Islet precursor cell (in vitro differentiated cells): ENCODE data around the gene KIF2A.

Experiments
- DNase-seq: peaks from one replicate; pipeline ENCODE4 v3.0.0-alpha.2; 2018

KIF2A gene

DNA sequence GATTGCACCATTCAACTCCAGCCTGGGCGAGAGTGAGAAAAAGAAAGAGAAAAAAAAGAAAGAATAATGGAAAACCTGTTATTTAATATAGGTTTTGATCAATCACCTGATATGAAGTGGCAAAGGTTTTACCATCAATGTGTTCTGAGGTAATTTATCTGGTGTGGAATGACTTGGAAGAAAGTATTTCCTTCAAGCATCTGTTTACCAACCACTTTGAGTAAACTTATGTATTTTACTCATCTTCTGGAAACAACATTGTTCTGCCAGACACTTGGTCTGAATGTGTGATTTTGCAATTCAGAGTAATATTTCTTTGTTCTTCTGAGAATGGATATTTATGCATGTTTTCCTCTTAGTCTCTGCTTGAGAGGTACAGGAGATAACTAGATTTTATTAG, 24.3 kb downstream of the KIF2A start:
- no peak for DNase-seq

DNA sequence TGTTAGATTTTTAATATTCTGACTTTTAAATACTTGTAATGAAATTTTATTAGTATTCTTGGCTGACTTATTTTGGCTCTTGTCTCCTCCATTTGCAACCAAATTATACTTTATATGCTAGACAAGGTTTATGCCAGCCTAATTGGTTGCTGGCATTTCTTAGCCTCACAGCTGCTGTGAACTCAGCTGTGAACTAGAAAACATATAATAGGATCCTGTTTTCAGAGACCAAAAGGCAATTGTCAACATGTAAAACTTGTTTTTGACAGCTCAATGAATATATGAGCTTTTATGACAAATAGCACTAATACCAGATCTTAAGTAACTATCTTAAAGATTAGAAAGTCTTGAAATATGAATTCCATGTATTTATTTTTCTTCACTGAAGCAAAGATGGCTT, 25.9 kb downstream of the KIF2A start:
- no peak for DNase-seq

DNA sequence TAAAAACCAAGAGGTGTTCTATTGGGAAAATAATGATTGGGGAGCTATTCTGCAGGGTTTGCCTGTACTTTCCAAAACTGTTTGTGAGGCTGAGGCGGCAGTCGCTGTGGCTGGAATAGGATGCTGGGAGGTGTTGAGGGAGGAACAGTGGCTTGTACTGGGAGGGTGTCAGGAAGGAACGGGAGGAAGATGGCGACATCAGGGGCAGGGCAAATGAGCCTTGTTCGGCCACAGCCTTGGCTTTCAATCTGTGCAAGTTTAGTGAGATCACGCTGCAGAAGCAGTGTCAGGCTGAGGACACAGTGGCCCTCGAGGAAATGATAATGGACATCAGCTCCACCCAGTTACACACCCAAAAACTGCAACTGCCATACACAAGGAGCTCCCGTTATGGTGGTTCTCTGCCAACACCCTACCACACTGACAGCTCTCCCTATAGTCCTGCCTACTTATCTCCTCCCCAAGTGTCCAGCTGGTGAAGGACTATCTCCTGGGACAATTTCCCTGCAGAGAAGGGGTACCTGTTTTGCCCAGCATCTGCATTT, 27.3 kb downstream of the KIF2A start:
- no peak for DNase-seq

DNA sequence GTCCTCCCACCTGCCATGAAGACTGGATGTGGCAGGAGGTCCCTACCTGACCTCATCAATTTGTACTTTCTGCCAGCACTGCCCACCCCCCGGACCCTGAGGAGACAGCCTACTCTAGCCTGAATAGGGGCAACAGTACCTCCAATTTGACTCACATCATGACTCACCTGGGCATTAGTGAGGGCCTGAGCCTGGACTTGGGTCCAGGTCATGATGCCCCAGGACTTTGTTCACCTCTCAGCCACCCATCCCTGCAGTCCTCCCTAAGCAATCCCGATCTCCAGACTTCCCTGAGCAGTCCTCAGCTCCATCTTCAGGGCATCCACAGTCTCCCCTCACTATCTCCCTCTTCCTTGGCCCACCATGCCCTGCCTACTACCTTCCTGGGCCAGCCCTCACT, 28.1 kb downstream of the KIF2A start:
- DNase-seq, result no peak

DNA sequence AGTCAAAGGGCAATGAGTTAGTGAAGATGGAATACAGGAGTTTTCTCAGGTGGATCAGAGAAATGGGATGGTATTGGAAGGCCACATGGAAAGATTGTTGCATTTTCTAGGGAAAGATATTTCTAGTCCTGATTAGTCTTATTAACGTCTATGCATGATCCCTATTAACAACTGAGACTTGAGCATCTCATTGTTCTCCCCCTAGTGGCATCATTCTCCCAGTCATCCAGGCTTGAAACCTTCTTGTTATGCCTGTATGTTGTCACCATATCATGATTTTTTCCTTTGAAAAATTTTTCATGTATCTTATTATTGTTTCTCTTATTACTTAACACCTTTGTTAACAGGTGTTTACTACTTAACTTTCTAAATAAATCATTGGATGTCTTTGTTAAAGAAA, 34.4 kb downstream of the KIF2A start:
- DNase-seq, result no peak

DNA sequence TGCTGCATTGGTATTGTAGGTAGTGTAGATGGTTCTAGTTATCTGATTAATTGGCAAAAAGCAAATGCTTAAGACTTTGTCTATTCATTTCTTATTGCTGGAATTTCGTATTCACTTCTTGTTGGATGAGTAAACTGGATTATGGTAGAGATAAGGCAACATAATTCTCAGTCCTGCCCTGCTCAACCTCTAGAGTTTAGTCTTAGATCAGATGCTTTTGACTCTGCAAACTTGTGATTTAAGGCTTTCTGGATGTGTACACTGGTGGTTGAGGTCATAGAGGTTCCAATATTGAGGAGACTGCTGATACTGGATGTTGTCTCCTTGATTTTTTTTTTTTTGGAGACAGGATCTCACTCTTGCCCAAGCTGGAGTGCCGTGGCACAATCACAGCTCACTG, 35.0 kb downstream of the KIF2A start:
- no peak for DNase-seq

DNA sequence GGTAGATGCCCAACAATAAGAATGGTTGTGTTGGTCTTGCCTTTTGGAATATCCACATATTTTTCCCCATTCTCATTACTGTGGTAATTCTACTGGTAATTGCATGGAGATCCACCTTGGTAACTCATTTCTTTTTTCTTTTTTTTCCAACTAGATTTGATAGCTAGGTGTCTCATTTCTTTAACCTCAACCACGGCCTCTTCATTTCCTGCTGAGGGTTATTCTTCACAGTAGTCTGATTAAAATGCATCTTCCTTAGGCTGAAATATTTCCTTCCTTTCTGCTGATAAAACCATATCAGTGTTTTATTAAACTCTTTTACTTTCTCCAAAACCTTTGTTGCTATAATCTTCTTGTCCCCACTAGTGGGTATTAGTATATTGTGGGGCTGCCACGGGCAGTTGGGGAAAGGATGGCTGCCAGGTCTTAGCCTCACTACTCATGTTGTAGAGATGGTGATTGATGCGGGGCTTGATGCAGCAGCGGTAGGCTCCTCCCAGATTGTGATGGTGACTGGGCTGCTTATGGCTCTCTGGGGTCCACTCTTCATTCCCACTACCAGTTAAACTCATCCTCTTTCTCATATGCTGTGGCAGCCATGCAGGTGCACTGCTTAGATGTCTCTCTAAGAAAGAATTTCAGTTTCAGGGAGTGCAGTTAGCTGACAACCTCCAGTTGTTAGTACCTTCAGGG, 35.9 kb downstream of the KIF2A start:
- no peak for DNase-seq

DNA sequence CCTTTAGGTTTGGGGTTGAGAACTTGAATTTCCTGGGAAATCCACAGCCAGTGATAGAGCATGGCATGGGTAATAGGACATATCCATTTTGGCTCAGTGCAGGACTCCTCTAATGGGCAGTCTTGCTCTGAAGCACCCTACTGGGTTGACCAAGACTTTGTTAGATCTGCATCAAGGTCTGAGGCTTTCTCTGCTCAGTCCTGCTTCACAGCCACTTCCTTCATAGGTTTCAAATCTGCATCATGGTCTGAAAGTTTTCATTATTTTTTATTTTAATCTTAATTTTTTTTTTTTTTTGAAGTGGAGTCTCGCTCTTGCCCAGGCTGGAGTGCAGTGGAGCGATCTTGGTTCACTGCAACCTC, 36.5 kb downstream of the KIF2A start:
- DNase-seq, result no peak

DNA sequence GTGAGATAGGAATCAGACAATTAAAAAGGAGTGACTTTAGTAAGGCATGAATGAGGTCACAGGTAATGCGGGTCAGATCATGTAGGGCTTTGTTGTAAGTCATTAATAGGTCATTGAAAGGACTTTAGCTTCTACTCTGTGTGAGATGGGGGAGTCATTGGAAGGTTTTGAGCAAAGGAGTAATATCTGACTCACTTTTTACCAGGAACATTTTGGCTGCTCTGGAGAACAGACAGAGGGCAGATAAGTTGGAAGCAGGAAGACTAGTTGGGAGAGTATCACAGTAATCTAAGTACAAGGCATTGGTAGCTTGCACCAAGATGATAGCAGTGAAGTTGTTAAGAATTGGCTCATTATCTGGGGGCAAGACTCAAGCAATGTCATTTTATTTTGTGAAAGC, 37.4 kb downstream of the KIF2A start:
- DNase-seq, result no peak

DNA sequence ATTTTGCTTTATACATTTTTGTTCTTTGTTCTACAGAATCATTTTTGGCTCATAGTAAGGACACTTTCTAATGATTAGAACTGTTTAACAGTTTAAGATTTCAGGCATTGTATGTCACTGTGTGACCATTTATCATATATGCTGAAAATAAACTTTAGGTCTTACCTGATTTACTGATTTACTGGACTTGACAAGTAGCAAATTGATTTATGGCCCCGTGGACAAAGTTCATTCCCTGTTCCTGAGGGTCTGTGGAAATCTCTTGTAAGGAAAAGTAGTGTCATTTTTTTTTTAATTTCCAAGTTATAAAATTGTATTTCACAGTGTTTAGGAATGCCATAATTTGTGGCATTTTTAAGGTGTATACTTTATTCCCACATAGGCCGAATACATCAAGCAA, 40.7 kb downstream of the KIF2A start:
- DNase-seq, result no peak

DNA sequence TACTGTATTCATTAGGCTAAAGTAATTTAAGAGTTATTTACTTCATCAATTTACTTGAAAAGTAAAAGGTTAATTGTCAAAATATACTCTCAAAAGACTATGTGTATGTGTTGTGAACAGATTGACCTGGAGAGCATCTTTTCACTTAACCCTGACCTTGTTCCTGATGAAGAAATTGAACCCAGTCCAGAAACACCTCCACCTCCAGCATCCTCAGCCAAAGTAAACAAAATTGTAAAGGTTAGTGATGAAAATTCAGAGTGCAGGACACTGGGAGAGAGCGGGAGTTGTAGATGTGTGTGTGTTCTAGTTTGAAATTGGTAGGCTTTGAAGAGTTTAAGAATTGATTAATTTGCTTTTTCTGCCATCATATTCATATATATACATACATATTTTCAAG, 41.9 kb downstream of the KIF2A start:
- DNase-seq, result no peak

DNA sequence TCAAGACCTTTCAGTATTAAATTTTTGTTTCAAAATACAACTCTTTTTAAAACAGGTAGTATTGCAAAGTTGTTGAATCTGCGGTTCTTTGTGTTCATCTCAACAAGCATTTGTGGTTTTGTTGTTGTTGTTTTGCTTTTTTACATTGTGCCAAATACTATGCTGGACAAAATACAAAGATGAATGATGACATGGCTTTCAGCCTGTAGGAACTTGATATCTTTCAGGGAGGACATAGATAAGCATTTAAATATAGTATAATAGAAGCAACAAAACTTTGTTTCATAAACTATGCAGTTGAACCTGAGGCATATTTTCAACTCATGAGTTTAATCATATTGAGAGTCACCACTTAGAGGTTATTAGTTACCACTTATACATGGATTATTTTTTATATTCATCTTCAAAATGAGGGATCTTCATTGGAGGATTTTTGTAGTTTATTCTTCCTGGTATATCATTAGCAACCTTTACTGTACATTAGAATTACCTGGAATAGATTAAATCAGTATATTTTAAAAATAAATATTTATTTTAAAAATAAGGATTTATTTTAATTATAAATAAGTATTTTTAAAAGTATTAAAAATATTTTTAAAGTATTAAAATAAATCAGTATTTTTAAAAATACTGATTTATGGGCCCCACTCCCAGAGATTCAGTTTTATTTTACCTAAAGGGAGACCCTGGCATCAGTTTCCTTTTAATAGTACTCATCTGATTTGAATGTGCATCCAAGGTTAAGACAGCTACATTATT, 42.9 kb downstream of the KIF2A start:
- no peak for DNase-seq

DNA sequence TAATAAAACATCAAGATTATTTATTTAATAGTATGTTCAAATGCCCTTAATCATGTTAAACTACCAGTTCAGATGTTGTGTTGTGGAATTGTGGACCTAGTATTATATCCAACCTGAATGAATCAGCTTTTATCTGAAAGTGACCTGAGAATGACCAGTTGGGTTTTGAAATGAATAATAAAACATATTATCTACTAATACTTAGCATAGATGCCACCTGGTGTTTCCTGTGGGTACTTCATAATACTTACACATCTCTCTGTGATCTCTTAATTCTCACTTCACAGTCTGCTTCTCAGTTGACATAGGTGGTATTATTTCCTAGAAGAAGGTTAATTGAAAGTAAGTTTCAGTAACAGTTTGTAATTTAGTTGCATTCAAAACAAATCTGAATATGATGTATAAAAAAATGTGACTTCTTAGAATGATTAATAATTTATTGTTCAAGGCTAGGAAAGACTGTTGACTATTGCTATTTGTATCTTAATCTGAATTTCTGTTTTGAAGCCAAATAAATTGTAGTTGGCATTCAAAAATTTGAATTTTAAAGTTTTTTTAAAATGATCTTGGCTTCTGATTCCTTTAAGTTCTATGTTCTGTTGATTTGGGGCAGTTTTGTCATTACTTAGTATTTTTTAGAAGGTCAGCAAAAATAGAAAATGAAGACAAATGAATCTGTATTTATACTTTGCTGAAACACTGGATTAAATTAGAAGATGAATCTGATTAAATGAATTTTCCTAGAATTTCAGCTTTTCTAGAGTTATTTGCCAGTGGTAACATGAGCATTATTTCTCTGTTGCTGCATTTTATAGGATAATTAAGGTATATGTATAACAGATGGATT, 48.2 kb downstream of the KIF2A start:
- DNase-seq, result no peak

DNA sequence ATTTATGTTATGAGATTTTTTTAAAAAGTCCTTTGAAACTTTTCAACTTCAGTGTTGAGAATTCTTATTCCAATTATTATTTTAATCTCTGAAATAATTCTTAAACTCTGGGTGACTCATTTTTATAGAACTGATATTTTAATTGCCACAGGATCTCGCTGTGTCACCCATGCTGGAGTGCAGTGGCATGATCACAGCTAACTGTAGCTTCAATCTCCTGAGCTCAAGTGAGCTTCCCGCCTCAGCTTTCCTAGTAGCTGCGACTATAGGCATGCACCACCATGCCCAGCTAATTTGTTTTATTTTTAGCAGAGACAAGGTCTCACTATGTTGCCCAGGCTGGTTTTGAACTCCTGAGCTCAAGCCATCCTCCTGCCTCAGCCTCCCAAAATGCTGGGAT, 56.7 kb downstream of the KIF2A start:
- no peak for DNase-seq

DNA sequence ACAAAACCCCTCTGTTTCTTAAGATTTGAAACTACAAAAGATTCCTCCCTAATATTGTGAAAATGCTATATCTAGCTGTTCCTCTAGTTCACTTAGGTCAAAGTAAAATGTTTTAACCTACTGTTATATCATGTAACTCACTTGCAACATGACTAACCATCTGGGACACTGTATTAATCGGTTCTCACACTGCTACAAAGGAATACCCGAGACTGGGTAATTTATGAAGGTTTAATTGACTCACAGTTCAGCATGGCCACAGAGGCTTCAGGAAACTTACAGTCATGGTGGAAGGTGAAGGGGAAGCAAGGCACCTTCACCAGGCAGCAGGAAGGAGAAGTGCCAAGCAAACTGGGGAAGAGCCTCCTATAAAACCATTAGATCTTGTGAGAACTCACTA, 63.0 kb downstream of the KIF2A start:
- DNase-seq, result no peak

DNA sequence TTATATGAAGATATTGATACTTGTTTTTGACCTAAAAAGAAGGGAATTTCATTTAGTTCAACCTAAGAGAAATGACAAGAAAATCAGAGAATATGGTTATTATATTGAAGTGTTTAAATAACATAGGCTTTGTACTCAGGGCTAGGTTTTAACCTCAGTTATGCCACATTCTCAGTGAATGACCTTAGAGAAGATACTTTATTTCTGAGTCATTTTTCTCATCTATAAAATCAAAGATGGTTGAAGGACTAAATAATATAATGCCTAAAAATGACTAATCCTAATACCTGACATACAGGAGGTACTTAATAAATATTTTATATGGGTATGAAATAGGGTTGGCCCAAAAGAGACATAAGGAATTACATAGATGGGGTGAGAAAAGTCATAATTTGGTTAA, 65.4 kb downstream of the KIF2A start:
- no peak for DNase-seq

DNA sequence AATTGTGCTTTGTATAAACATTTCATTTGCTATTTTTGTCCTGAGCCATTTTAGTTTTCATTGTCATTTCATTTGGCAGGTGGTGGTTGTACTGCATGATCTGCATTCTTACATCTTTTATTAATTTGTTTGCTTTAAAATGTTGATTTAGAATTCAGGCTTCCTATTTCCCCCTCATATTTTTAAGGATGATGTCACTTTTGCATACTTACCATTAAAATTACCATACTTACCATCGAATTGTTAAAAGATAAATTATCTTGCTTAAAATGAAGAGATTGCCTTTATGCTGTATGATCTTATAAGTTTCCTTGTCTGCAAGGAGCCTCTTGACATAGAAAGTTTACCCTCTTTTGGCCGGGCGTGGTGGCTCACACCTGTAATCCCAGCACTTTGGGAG, 66.6 kb downstream of the KIF2A start:
- DNase-seq, result no peak

DNA sequence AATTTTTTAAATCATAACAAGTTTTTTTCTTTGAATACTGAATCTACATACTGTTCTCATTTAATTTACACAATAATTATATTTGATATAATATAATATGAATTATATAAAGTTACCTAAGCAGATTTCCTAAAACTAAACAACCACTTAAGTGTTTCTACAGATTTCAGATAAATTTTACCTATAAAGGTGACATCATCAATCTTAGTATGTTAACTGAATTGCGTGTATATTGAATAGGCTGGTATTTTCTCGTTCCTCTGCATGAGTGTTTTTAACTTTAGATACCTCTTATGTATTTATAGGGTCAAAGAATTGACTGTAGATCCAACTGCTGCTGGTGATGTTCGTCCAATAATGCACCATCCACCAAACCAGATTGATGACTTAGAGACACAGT, 67.4 kb downstream of the KIF2A start:
- no peak for DNase-seq

DNA sequence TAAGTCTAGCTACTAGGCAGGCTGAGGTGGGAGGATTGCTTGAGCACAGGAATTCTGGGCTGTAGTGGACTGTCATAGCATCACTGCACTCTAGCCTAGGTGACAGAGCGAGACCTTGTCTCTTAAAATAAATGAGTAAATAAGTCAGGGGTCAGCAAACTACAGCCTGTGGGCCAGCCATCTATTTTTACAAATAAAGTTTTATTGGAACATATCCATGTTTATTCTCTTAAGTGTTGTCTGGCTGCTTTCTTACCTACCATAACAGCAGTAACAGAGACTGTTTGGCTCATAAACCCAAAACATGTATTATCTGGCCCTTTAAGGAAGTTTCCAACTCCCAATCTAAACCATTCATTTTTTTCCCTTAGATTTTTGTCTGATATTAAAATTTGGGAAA, 68.1 kb downstream of the KIF2A start:
- no peak for DNase-seq

DNA sequence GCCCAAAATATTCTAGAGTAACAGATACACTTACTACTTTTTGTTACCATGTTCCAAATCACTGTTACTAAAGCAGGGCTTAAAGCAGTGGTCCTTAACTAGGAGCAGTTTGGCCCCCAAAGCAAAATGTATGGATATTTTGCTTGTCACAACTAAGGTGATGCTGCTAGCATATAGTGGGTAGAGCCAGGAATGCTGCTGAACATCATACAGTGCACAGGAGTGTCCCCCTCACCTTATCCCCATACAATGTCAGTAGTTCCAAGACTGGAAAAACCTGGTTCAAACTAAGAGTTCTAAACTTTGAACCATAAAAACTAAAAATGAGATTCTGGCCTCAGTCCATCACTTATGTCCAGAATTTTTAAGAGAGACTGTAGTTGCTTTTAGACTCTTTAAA, 69.6 kb downstream of the KIF2A start:
- DNase-seq, result no peak

DNA sequence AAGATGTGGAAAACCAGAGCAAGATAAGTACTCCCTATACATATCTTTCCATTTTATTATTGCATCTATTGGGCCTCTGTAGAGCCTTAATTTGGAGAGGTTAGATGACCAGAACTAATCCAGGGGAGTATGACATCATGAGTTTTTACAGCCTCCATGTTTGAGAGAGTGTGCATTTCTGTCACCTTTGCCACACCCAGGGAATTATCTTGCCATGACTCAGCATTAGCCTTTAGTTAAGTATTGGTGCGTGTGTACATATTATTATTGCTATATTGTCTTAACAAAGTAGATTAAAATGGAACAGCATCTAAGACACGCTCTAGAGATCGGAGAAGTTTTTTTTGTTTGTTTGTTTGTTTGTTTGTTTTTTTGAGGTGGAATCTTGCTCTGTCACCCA, 70.1 kb downstream of the KIF2A start:
- DNase-seq, result no peak

DNA sequence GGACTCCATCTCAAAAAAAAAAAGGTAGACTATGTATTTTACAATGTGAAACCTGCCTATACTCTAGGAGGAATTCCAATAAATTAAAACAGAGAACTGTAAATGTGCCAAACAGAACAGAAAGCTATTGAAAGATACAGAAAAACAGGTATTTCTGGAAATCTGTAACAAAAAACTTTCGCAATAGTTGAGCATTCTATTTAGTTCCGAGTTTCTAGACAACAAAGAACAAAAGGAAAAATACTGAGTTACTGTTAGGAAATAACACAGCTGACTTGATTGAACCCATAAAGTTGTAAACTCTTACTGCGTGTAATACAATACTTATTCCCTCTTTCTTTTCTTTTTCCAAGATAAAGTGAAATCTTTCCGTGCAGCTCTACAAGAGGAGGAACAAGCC, 79.1 kb downstream of the KIF2A start:
- no peak for DNase-seq

DNA sequence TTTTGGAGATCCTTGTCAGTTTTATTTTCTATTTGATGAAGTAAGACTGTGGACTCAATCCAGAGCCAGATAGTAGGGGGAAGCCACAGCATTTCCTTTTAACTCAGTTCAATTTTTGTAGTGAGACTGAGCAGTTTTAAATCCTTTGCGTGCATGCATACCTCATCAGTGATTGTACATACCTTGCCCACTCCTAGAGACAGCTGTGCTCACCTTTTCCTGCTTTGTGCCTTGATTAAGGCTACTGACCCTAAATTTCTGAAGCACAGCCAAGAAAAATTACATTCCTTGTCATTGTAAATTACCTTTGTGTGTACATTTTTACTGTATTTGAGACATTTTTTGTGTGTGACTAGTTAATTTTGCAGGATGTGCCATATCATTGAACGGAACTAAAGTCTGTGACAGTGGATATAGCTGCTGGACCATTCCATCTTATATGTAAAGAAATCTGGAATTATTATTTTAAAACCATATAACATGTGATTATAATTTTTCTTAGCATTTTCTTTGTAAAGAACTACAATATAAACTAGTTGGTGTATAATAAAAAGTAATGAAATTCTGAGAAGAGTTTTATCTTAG, 79.9 kb downstream of the KIF2A start:
- DNase-seq, result no peak
